ENCODE measurements around the gene TCTN3.
"Not testable (repeated sequence)": the region's sequence is repeated elsewhere in the genome, so short reads cannot be mapped to it uniquely, and the experiment has no call there.

The TCTN3 gene

GRCh38 chr10:95730233-95730632 lies 36.5 kb upstream of the TCTN3 start:
- DNase-seq (ENCODE audit: low read depth): no peak

GRCh38 chr10:95729323-95730055 lies 35.8 kb upstream of the TCTN3 start:
- in situ Hi-C loops (cut with HindIII; ENCODE audit: low sequenced_read_pairs): no loop called here
- TF ChIP-seq CTCF (IDR thresholded peaks at IDR 0.05; ENCODE audit: low read depth, low read length, missing control alignments): no peak
- DNase-seq (ENCODE audit: low read depth): no peak
- H3K4me3 ChIP-seq (ENCODE audit: low read depth, low read length): no peak overlapping the region

More at GRCh38 chr10:95730233-95730632, 36.5 kb upstream of the TCTN3 start:
- in situ Hi-C loops (cut with HindIII; ENCODE audit: low sequenced_read_pairs): no loop called here
- no peak overlapping the region for H3K4me3 ChIP-seq (ENCODE audit: low read depth, low read length)
- no peak for TF ChIP-seq CTCF (IDR thresholded peaks at IDR 0.05; ENCODE audit: low read depth, low read length, missing control alignments)

- H3K4me3 ChIP-seq (ENCODE audit: low read depth, low read length): no peak overlapping the region
- DNase-seq (ENCODE audit: low read depth): no peak
- TF ChIP-seq CTCF (IDR thresholded peaks at IDR 0.05; ENCODE audit: low read depth, low read length, missing control alignments): no peak
- in situ Hi-C loops (cut with HindIII; ENCODE audit: low sequenced_read_pairs): no loop called here
Measured at GRCh38 chr10:95728526-95728925, 34.8 kb upstream of the TCTN3 start.

GRCh38 chr10:95722496-95722895 lies 28.8 kb upstream of the TCTN3 start:
- DNase-seq (ENCODE audit: low read depth); in situ Hi-C loops (cut with HindIII; ENCODE audit: low sequenced_read_pairs); H3K4me3 ChIP-seq (ENCODE audit: low read depth, low read length): not testable (repeated sequence)

GRCh38 chr10:95720745-95721144 lies 27.0 kb upstream of the TCTN3 start:
- DNase-seq (ENCODE audit: low read depth); in situ Hi-C loops (cut with HindIII; ENCODE audit: low sequenced_read_pairs); H3K4me3 ChIP-seq (ENCODE audit: low read depth, low read length): not testable (repeated sequence)

- DNase-seq (ENCODE audit: low read depth): no peak
- no peak for TF ChIP-seq CTCF (IDR thresholded peaks at IDR 0.05; ENCODE audit: low read depth, low read length, missing control alignments)
- in situ Hi-C loops (cut with HindIII; ENCODE audit: low sequenced_read_pairs): no loop called here
- H3K4me3 ChIP-seq (ENCODE audit: low read depth, low read length): no peak overlapping the region
Measured at GRCh38 chr10:95716866-95717265, 23.1 kb upstream of the TCTN3 start.

- H3K4me3 ChIP-seq (ENCODE audit: low read depth, low read length): no peak overlapping the region
- in situ Hi-C loops (cut with HindIII; ENCODE audit: low sequenced_read_pairs): no loop called here
- TF ChIP-seq CTCF (IDR thresholded peaks at IDR 0.05; ENCODE audit: low read depth, low read length, missing control alignments): no peak
- DNase-seq (ENCODE audit: low read depth): no peak
Measured at GRCh38 chr10:95716466-95716865, 22.7 kb upstream of the TCTN3 start.

- no peak for DNase-seq (ENCODE audit: low read depth)
- in situ Hi-C loops (cut with HindIII; ENCODE audit: low sequenced_read_pairs): no loop called here
- TF ChIP-seq CTCF (IDR thresholded peaks at IDR 0.05; ENCODE audit: low read depth, low read length, missing control alignments): no peak
- H3K4me3 ChIP-seq (ENCODE audit: low read depth, low read length): no peak overlapping the region
Measured at GRCh38 chr10:95711492-95711891, 17.8 kb upstream of the TCTN3 start.

All from astrocyte of the cerebellum (primary cell).